ENCODE data around the gene PLXNA4. TPM values are rescaled to one million over a fixed set of nuclear protein-coding genes. Genes with fewer than 3 reads are reported as not detected.

PLXNA4 gene
- total and polyA plus RNA-seq, 4 donors = 0.04 to 1.1 (median 0.41) TPM

DNA sequence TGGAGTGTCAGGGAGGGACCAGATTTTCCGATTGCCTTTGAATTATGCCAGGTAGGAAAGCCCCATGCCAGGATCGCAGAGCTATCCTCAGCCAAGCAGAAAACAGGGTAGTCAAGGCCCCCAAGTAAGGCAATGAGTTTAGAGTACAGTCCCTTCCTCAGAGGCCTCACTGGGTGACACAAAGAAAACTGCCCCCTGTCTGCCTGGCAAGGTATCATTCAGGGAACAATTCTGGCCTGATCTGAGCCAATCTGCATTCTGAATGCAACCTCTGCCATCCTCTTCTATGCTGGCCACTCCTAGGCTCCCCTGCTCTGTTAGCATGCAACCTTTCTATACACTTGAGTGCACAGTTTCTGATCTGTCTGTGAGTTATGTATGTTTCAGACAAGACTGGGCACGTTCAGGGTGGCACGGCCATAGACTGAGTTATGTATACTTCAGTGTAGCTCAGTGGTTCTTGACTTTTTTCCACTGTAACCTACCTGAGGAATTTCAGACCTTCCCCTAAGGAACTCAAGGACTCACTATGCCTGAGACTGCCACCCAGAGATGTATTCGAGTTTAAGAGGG lies 336.8 kb downstream of the PLXNA4 start:
- Histone ChIP-seq H3K4me1 (ENCODE audit: control insufficient read depth in 4 of 4, insufficient read depth in 4 of 4, low read length in 3 of 4) (no peaks in the 10 kb centered on the region), H3K36me3 (ENCODE audit: control insufficient read depth in 4 of 4, insufficient read depth in 3 of 4, low read depth in 1 of 4, low read length in 3 of 4) (no peaks in the 10 kb centered on the region), H3K4me3 (ENCODE audit: low read depth in 1 of 3, low read length in 3 of 3) (no peak overlapping the region), H3K9me3 (ENCODE audit: control insufficient read depth in 4 of 4, low read length in 3 of 4) (no peaks in the 10 kb centered on the region), H3K9ac (ENCODE audit: low read depth in 1 of 2, low read length in 2 of 2) (no peak overlapping the region), H3K27me3 (ENCODE audit: control insufficient read depth in 4 of 4, insufficient read depth in 4 of 4, low read length in 3 of 4) (no peaks in the 10 kb centered on the region), H3K27ac (ENCODE audit: low read depth in 1 of 2, low read length in 2 of 2) (no peak overlapping the region)
- 85% methylated on average over 5 of the region's 5 CpGs for WGBS
- TF ChIP-seq, protein P1, sequence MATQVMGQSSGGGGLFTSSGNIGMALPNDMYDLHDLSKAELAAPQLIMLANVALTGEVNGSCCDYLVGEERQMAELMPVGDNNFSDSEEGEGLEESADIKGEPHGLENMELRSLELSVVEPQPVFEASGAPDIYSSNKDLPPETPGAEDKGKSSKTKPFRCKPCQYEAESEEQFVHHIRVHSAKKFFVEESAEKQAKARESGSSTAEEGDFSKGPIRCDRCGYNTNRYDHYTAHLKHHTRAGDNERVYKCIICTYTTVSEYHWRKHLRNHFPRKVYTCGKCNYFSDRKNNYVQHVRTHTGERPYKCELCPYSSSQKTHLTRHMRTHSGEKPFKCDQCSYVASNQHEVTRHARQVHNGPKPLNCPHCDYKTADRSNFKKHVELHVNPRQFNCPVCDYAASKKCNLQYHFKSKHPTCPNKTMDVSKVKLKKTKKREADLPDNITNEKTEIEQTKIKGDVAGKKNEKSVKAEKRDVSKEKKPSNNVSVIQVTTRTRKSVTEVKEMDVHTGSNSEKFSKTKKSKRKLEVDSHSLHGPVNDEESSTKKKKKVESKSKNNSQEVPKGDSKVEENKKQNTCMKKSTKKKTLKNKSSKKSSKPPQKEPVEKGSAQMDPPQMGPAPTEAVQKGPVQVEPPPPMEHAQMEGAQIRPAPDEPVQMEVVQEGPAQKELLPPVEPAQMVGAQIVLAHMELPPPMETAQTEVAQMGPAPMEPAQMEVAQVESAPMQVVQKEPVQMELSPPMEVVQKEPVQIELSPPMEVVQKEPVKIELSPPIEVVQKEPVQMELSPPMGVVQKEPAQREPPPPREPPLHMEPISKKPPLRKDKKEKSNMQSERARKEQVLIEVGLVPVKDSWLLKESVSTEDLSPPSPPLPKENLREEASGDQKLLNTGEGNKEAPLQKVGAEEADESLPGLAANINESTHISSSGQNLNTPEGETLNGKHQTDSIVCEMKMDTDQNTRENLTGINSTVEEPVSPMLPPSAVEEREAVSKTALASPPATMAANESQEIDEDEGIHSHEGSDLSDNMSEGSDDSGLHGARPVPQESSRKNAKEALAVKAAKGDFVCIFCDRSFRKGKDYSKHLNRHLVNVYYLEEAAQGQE (IDR thresholded peaks at IDR 0.05) = no peak
- no peak for DNase-seq (ENCODE audit: low spot score)

DNA sequence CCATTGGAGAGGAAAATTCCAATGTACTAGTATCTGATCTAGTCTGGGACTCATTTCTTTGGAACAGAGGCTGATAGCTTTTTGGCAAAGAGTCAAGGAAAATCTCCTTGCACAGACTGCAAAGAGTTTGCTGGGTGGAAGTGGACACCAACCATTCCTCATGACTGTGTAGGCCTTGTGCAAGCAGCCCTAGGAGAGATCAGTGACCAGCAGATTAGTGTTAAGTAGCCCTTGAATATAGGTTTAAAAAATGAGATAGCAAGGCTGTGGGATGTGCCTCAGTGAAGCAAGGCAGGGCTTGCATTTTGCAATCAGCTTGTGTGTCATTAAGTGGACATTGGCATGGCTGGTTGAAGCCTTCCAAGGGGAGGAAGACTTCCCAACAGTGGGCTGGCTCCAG lies 341.6 kb downstream of the PLXNA4 start:
- no peak for TF ChIP-seq TAF1 (conservative IDR thresholded peaks at IDR 0.05)
- no peak for TF ChIP-seq YY1 (IDR thresholded peaks at IDR 0.05)
- TF ChIP-seq NR2F2 (IDR thresholded peaks at IDR 0.05) = no peak
- TF ChIP-seq, protein P1 (IDR thresholded peaks at IDR 0.05) = no peak
- Histone ChIP-seq H3K4me3 (ENCODE audit: low read depth in 1 of 3, low read length in 3 of 3) (no peak overlapping the region), H3K4me1 (ENCODE audit: control insufficient read depth in 4 of 4, insufficient read depth in 4 of 4, low read length in 3 of 4) (no peaks in the 10 kb centered on the region), H3K9ac (ENCODE audit: low read depth in 1 of 2, low read length in 2 of 2) (no peak overlapping the region), H3K36me3 (ENCODE audit: control insufficient read depth in 4 of 4, insufficient read depth in 3 of 4, low read depth in 1 of 4, low read length in 3 of 4) (no peaks in the 10 kb centered on the region), H3K27ac (ENCODE audit: low read depth in 1 of 2, low read length in 2 of 2) (no peak overlapping the region), H3K9me3 (ENCODE audit: control insufficient read depth in 4 of 4, low read length in 3 of 4) (no peaks in the 10 kb centered on the region), H3K27me3 (ENCODE audit: control insufficient read depth in 4 of 4, insufficient read depth in 4 of 4, low read length in 3 of 4) (no peaks in the 10 kb centered on the region)
- DNase-seq (ENCODE audit: low spot score) = no peak

DNA sequence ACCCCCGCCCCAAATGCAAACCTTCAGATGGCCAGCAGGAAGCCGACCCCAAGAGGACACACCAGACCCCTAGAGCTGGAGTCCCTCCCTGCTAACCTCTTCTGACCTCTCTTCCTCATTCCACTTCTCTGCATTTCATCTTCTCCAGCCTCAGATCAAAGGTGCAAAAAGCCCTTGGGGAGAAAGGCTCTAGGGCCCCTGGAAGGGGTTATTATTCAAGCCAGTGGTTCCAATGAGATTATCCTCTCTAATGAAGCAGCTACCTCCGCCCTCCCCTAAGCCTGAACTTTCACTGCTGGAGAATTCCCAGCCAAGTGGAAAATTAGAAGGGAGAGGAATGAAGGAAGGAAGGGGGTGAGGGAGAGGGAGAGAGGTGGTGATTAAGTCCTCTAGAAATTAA lies 343.9 kb downstream of the PLXNA4 start:
- TF ChIP-seq, protein P2, sequence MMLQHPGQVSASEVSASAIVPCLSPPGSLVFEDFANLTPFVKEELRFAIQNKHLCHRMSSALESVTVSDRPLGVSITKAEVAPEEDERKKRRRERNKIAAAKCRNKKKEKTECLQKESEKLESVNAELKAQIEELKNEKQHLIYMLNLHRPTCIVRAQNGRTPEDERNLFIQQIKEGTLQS (IDR thresholded peaks at IDR 0.05) = no peak
- TF ChIP-seq, protein P3, sequence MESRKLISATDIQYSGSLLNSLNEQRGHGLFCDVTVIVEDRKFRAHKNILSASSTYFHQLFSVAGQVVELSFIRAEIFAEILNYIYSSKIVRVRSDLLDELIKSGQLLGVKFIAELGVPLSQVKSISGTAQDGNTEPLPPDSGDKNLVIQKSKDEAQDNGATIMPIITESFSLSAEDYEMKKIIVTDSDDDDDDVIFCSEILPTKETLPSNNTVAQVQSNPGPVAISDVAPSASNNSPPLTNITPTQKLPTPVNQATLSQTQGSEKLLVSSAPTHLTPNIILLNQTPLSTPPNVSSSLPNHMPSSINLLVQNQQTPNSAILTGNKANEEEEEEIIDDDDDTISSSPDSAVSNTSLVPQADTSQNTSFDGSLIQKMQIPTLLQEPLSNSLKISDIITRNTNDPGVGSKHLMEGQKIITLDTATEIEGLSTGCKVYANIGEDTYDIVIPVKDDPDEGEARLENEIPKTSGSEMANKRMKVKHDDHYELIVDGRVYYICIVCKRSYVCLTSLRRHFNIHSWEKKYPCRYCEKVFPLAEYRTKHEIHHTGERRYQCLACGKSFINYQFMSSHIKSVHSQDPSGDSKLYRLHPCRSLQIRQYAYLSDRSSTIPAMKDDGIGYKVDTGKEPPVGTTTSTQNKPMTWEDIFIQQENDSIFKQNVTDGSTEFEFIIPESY (IDR thresholded peaks at IDR 0.05) = no peak
- TF ChIP-seq SP1 (IDR thresholded peaks at IDR 0.05) = no peak
- TF ChIP-seq RXRA (IDR thresholded peaks at IDR 0.05) = no peak
- no peak for TF ChIP-seq GABPA (IDR thresholded peaks at IDR 0.05 in 1 of 2, conservative IDR thresholded peaks at IDR 0.05 in 1 of 2)
- TF ChIP-seq HNF4G (IDR thresholded peaks at IDR 0.05) = no peak
- H3K27ac ChIP-seq (ENCODE audit: low read depth in 1 of 2, low read length in 2 of 2) = no peak overlapping the region
- H3K9me3 ChIP-seq (ENCODE audit: control insufficient read depth in 4 of 4, low read length in 3 of 4) = no peaks in the 10 kb centered on the region
- WGBS = 68% methylated on average over 3 of the region's 3 CpGs
- no peaks in the 10 kb centered on the region for H3K36me3 ChIP-seq (ENCODE audit: control insufficient read depth in 4 of 4, insufficient read depth in 3 of 4, low read depth in 1 of 4, low read length in 3 of 4)
- DNase-seq (ENCODE audit: low spot score) = no peak
- H3K4me3 ChIP-seq (ENCODE audit: low read depth in 1 of 3, low read length in 3 of 3) = no peak overlapping the region
- H3K9ac ChIP-seq (ENCODE audit: low read depth in 1 of 2, low read length in 2 of 2) = no peak overlapping the region
- H3K4me1 ChIP-seq (ENCODE audit: control insufficient read depth in 4 of 4, insufficient read depth in 4 of 4, low read length in 3 of 4) = no peaks in the 10 kb centered on the region
- H3K27me3 ChIP-seq (ENCODE audit: control insufficient read depth in 4 of 4, insufficient read depth in 4 of 4, low read length in 3 of 4) = no peaks in the 10 kb centered on the region
